ENCODE data around the gene OCIAD1.

Gene OCIAD1

GRCh38 chr4:48830706-48831531 lies at the start of gene OCIAD1:
TSS of gene OCIAD1 (plus strand) at chr4:48831088. CDS start at chr4:48832625, 1,537 bp downstream.
- no peak for TF ChIP-seq CTCF (IDR thresholded peaks at IDR 0.05)

GRCh38 chr4:48781968-48782367 lies 48.9 kb upstream of the OCIAD1 start:
- no peak overlapping the region for H3K4me3 ChIP-seq
- H3K27ac ChIP-seq, result no peak overlapping the region
- TF ChIP-seq CTCF (IDR thresholded peaks at IDR 0.05), result no peak
- DNase-seq (ENCODE audit: low spot score), result no peak

More at GRCh38 chr4:48830706-48831531, at the start of gene OCIAD1:
- peak; percentile 98 for DNase-seq (ENCODE audit: low spot score)
- H3K4me3 ChIP-seq, result peak within 1 kb of the TSS; percentile 97
- H3K27ac ChIP-seq, result peak within 1 kb of the TSS; percentile 90 to 97

GRCh38 chr4:48785302-48785701 lies 45.6 kb upstream of the OCIAD1 start:
- TF ChIP-seq CTCF (IDR thresholded peaks at IDR 0.05), result no peak
- Histone ChIP-seq H3K27ac (no peak overlapping the region), H3K4me3 (no peak overlapping the region)
- DNase-seq (ENCODE audit: low spot score), result no peak

- no peak for DNase-seq (ENCODE audit: low spot score)
- no peak overlapping the region for H3K27ac ChIP-seq
- no peak for TF ChIP-seq CTCF (IDR thresholded peaks at IDR 0.05)
- H3K4me3 ChIP-seq, result no peak overlapping the region
Observed at GRCh38 chr4:48786549-48786948, 44.3 kb upstream of the OCIAD1 start.

- TF ChIP-seq CTCF (IDR thresholded peaks at IDR 0.05), result no peak
- Histone ChIP-seq H3K4me3 (no peak overlapping the region), H3K27ac (no peak overlapping the region)
- DNase-seq (ENCODE audit: low spot score), result no peak
Observed at GRCh38 chr4:48787056-48787455, 43.8 kb upstream of the OCIAD1 start.

GRCh38 chr4:48790561-48790960 lies 40.3 kb upstream of the OCIAD1 start:
- Histone ChIP-seq H3K27ac (no peak overlapping the region), H3K4me3 (no peak overlapping the region)
- no peak for DNase-seq (ENCODE audit: low spot score)
- TF ChIP-seq CTCF (IDR thresholded peaks at IDR 0.05), result no peak

- no peak for DNase-seq (ENCODE audit: low spot score)
- H3K4me3 ChIP-seq, result no peak overlapping the region
- no peak overlapping the region for H3K27ac ChIP-seq
- TF ChIP-seq CTCF (IDR thresholded peaks at IDR 0.05), result no peak
Observed at GRCh38 chr4:48791313-48791712, 39.6 kb upstream of the OCIAD1 start.

Data from coronary artery (tissue), 2 donors.